Putamen (tissue), 1 donor: Measurements from ENCODE around the gene TNFRSF6B.
"Not testable (repeated sequence)": the region's sequence is repeated elsewhere in the genome, so short reads cannot be mapped to it uniquely, and the experiment has no call there.

Experiments
- DNase-seq: peaks from one replicate; pipeline ENCODE4 v3.0.0-alpha.2; 2016; ENCODE audit warnings: low spot score

TNFRSF6B gene

DNA sequence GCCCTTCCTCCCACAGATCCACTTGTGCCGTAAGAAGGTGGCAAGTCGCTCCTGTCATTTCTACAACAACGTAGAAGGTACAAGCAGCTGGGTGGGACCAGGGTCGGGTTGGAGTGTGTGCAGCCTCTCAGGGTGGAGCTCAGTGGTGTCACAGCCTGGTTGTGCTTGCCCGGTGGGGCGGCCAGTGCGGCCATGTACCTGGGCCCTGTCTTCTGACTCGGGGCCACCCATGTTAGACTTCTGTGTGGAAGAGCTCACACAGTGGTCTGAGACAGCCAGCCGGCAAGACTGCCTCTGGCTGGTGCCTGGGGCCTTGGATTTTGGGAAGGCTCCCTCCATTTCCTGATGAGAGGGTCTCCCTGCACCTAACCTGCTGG, 33.7 kb upstream of the TNFRSF6B start:
- no peak for DNase-seq

DNA sequence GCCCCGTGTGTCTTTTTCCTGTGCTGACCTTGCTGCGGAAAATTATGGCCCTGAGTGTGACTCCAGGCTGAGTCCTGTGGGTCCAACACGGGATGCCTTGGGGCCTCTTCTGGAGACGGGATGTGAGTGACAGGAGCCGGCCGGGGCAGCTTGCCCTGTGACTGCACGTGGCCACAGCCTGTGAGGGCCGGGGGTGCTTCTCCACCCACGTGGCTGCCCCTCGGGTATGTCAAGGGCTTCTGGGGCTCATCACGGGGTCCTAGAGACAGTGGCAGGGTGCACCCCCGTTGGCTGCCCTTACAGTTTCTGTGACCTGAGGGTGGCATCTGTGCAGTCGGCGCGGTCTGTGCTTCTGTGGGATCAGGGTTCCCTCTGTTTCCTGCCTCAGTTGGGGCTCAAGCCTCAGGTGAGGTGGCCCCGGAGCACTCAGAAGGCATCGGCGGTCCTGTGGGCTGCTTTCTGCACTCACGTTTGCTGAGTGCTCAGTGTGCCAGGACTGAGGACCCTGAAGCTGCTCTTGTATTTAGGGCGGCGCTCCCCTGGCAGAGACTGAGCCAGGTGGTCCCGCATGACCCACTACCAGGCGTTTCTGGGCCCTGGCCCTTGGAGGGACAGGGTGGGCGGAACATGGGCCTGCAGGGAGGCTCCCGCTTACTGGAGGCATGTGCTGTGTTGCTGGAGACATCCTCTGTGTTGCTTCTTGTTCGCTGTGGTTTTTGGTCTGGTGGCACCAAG, 33.0 kb upstream of the TNFRSF6B start:
- DNase-seq = no peak

DNA sequence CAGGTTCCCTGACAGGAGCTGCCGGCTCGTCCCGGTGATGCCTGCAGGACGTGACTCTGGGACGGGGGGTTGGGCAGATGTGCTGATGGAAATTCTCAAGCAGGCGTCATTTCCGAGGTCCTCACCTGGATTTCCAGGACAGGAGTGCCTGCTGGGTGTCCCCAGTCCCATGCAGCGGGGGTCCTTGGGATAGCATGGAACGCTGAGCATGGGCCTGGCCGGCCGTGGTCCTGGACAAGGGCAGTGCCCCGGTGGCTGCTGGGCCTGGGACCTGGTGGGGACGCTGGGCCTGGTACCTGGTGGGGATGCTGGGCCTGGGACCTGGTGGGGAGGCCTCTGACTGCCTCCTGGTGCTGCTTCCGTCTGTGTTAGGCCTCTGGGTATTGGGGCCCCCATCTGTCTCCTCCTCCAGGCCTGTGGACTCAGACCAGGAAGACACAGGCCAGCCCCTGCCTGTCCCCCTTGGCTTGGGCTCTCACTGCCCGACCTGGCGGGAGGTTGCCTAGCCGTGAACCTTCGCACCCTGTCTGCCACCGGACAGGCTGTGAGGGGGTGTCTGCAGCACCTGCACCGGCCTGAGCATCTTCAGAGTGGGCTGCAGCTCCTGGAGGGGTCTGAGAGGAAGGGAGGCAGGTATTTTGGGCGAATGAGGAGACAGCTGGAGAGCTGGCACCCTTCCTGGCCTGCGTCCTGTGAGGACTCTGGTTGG, 32.2 kb upstream of the TNFRSF6B start:
- DNase-seq = no peak

DNA sequence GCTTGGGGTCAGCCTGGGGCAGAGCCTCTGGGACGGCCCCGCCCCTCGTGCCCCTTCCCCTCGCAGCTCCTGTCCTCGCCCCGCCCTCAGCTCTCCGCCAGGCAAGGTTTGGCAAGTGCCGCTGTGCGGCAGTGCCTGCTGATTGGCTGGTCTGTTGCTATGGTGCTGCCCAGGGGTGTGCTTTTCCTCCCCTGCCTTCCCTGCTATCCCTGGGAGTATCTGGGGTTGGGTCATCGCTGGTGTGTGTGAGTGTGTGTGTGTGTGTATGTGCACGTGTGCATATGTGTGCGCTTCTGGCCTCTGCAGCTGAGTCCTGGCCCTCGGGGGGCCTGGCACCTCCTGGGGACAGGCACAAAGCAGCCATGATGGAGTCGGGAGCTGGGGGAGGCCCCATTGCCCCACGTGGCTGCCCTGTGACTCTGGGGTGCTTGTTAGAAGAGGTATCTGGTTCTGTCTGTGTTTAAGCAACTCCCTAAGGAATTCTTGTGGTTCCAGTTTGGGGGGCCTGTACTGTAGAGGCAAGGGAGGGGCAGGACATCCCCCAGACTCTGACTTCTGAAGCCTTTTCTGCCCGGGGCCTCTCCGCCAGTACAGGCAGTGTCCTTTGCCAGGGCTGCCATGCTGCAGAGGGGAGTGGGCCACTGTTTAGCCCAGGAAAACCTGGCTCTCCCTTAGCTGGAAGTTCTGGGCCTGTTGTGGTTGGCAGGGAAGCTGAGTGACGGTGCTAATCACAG, 31.4 kb upstream of the TNFRSF6B start:
- no peak for DNase-seq

DNA sequence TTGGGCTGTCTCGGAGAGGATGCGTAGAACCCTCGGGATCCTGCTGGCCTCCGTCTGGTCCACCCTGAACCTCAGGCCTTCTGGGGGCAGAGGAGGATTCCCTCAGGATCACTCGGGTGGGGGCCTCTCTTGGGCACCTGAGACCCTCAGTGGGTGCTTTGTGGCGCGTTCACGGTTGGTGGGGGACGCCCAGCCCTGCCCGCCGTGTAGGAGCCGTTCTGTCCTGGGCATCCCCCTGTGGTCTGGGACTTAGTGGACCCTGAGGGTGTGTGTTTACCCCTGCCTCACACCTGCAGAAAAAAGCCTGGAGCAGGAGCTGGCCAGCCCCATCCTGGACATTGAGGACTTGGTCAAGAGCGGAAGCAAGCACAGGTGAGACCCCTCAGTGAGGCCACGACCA, 30.7 kb upstream of the TNFRSF6B start:
- no peak for DNase-seq

DNA sequence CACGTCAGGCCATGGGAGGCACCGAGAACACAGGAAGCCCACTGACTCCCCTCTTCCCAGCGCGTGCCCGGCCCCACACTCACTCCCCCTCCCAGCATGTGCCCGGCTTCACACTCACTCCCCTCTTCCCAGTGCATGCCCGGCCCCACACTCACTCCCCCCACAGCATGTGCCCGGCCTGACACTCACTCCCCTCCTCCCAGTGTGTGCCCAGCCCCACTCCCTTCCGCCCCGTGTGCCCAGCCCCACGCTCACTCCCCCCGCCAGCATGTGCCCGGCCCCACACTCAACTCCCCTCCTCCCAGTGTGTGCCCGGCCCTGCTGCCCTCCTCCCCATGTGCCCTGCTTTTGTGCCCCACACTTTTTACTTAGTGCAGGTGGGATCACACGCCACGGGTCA, 28.6 kb upstream of the TNFRSF6B start:
- no peak for DNase-seq

DNA sequence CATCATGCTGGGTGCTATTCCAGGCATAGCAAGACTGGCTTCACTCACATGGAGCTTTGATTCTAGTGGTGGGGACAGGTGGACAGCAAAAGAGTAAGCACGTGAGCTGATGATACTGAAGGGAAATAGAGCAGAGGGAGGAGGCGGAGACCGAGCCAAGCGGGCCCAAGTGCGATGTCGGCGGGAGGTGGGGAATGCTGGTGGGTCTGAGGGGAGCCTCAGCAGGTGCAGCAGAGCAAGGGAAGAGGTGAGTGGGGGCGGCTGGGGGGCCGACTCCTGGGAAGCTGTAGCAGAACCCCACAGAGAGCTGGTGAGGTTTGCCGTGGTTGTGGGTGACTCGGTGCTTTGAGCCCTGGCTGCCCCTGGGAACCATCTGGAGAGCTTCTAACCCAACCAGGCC, 28.1 kb upstream of the TNFRSF6B start:
- no peak for DNase-seq

DNA sequence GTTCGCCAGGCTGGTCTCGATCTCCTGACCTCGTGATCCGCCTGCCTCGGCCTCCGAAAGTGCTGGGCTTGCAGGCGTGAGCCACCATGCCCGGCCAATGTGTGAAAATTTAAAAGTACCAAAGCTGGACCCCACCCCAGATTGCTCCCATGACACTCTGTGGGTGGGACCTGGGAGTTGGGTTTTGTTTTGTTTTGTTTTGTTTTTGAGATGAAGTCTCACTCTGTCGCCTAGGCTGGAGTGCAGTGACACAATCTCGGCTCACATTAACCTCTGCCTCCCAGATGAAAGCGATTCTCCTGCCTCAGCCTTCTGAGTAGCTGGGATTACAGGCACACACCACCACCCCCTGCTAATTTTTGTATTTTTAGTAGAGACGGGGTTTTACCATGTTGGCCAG, 24.8 kb upstream of the TNFRSF6B start:
- DNase-seq = not testable (repeated sequence)

DNA sequence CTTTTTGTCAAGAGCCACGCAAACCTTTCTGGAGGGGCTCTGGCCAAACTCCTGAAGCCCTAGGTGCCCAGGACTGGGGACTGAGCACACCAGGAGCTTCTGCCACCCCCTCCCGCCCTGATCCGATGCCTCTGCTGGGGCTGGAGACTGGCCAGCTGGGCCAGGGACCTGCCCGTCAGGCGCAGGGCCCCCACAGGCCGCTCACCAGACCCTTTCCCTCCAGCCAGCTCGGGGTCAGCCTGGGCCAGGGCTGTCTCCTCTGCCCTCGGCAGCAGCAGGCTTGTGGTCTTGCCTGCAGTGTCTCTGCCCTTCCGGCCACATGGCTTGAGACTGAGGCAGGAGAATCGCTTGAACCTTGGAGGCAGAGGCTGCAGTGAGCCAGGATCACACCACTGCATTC, 23.8 kb upstream of the TNFRSF6B start:
- DNase-seq = no peak

DNA sequence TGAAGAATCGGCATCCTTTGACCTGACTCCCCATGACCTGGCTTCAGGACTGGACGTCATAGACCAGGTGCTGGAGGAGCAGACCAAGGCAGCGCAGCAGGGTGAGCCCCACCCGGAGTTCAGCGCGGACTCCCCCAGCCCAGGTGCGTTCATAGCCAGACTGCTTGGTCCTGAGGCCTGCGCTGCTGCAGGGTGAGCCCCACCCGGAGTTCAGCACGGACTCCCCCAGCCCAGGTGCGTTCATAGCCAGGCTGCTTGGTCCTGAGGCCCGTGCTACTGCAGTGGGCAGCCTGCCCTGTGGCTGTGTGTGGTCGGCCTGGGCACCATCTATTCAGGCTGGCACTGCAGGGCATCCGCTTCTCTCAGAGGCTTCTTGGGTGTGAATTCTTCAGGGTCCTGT, 22.5 kb upstream of the TNFRSF6B start:
- no peak for DNase-seq

DNA sequence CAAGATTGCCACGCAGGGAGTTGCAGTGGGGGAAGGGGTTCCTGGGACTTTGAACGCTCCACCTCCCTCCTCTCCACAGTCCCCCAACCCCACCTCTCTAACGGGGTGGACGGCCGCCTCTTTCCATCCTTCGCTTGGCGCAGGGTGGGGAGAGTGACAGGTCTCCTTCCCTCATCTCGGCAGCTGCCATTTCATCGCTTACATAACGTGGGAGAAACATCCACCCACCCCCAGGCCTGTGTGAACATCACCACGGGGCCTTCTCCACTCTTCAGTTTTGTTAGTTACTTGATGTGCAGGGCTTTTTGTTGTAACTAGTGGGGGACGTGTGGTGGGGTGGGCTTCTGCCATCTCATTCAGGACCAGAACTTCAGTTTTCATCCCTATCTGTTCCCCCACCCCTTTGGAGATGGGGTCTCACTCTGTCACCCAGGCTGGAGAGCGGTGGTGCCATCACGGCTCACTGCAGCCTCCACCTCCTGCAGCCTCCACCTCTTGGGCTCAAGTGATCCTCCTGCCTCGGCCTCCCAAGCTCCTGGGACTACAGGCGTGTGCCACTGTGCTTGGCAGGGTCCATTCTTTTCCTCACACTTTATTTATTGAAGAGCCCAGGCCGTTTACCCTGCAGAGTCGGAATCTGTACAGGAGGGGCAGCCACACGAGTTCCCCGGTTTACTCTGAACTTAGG, 20.6 kb upstream of the TNFRSF6B start:
- no peak for DNase-seq

DNA sequence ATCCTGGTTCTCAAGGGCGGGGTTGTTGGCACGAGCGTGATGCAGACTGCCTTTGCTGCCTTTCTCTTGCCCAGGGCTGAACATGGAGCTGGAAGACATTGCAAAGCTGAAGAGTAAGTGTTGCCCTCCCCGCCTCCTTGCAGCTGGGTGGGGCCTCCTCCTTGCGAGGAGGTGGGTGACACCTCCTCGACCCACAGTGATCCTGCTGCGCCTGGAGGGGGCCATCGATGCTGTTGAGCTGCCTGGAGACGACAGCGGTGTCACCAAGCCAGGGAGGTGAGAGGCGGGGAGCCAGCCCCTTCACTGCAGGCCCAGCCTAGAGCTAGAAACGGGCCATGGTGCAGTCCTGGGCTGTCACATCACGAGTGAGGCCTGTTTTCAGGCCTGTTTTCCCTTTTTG, 18.4 kb upstream of the TNFRSF6B start:
- DNase-seq = no peak

DNA sequence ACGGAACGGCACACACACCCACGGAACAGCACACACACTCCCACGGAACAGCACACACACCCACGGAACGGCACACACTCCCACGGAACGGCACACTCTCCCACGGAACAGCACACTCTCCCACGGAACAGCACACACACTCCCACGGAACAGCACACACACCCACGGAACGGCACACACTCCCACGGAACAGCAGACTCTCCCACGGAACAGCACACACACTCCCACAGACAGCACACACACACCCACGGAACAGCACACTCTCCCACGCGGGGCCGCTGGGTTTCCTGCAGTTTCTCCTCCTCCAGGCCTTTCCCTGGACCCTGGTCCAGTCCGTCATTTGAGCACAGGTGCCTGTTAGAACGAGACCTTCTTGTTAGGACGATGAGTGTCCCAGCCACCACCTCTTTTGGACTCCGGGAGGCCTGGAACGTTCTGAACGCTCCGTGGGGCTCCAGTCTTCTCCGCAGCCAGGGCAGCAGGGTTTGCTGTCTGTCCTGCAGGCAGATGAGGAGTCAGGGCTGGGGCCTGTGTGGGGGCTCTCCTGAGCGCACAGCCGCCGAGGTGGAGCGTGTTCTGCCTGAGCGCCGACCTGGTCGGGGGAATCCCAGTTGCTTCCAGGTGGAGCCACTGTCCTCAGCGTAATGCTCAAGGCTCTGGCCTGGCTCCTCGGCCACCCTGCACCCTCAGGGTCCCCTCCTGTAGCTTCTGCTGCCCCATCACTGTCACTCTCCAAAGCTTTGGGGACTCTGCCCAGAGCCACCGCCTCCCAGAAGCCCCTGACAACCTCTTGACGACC, 17.6 kb upstream of the TNFRSF6B start:
- DNase-seq = no peak

DNA sequence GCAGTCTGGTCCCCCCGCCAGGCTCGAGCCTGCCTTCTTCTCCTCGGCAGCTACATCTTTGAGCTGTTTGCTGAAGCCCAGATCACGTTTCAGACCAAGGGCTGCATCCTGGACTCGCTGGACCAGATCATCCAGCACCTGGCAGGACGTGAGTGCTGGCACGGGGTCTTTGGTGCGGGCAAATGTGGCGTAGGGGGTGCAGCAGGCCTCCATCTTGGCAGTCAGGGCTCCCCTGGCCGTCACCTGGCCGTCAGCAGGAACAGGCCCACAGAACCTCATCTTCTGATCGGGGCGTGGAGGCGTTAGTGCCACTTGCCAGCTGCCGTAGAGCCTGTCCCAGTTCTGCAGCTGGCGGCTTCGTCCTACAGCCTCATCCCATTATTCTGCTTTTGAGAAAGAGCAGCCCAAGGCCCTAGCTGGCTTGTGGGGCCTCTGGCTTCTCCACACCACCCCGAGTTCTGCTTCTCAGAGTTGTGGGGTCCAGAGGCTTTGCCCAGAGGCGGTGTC, 16.6 kb upstream of the TNFRSF6B start:
- DNase-seq = no peak

DNA sequence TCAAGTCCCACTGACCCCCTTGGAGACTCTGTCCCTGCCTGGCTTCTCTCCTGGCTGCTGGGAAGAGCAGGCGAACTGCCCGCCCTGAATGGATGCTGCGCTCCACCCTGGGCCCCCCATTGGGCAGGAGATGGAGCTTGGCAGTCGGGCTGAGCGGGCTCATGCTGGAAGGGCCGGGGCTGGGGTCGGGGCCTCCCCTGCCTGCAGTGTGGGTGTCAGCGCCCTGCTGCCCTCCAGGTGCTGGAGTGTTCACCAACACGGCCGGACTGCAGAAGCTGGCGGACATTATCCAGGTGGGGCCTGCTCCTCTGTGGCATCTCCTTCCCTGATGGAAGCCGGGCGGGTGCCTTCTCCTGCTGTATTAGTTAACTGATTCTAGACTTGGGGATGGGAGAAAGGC, 16.0 kb upstream of the TNFRSF6B start:
- DNase-seq = no peak

DNA sequence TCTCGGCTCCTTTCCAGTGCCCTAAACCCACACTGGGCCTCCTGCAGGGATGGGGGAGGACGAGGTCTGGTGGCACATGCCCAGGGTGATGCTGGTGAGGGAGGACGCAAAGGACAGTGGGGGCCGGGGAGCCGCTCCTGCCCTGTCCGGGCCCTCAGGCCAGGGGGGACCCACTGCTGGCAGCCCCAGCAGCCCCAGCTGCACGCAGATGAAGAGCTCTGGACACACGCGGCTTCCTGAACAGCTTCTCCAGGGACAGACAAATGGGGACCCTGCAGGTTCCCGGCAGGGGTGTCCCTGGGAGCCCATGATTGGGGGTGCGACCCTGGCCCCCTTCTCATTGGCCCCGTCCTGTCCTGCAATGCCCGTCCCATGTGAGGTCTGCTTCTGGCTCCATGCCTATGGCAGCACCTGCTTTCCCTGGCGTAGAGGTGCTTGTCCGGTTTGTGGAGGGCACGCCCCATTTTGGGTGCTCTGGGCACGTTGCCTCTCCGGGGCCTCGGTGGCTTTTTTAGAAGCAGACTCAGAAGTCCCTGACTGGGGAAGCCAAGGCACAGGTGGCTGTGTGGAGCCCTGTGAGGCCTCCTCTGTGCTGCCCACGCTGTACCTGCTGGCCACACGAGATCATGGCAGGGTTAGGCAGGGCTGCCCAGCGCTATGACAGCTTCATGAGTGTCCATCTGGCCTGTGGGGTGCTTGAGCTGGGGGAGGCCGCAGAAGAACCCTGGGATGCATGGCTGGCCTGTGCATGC, 15.4 kb upstream of the TNFRSF6B start:
- no peak for DNase-seq

DNA sequence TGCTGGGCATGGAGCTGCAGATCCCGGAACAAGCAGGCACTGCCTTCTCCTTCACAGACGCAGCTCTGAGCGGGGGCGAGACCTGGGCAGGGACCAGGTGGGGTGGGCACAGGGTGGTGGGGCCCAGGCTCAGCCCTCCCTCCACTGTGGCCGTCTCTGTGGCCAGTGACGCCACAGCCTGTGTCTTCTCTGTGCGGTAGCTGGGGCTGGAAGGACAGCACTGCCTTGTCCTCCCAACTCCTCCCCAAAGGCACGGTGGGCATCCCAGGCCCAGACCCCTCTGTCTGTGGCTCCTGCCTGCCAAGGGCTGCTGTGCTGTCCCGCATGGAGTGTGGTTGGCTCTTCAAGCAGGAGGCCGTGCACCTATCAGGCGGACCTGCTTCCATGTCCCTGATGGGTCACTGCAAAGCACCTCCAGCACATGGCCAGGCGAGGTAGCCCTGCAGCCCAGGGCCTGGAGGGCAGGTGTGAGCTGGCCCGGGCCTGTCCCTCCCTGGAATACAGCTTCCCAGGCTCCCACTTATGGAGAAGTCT, 14.8 kb upstream of the TNFRSF6B start:
- no peak for DNase-seq

DNA sequence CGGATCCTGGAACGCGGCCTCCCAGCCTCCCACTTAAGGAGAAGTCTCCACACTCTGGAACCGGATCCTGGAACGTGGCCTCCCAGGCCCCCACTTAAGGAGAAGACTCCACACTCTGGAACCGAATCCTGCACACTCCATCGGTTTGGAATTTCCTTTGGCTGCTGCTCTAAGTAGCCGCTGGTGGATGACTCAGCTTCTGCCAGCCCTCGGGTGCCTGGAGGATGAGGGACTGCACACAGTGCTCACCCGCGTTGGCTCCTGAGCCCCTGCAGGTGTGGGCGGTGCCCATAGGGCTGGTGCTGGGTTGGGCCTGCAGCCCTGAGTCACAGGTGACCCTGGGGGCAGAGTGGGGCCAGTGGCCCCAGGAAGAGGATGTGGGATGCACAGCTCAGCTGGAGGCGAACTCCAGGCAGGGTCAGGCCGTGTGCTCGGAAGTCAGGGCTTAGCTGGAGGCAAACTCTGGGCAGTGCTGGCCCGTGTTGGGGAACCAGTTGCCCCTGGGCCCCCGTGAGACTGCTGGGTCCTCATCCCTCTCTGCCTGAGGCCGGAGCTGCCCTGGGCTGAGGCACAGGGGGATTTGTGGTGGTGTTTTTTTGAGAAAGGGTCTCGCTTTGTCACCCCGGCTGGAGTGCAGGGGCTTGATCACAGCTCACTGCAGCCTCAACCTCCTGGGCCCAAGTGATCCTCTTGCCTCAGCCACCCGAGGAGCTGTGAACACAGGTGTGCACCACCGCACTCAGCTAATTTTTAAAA, 13.9 kb upstream of the TNFRSF6B start:
- DNase-seq = no peak

DNA sequence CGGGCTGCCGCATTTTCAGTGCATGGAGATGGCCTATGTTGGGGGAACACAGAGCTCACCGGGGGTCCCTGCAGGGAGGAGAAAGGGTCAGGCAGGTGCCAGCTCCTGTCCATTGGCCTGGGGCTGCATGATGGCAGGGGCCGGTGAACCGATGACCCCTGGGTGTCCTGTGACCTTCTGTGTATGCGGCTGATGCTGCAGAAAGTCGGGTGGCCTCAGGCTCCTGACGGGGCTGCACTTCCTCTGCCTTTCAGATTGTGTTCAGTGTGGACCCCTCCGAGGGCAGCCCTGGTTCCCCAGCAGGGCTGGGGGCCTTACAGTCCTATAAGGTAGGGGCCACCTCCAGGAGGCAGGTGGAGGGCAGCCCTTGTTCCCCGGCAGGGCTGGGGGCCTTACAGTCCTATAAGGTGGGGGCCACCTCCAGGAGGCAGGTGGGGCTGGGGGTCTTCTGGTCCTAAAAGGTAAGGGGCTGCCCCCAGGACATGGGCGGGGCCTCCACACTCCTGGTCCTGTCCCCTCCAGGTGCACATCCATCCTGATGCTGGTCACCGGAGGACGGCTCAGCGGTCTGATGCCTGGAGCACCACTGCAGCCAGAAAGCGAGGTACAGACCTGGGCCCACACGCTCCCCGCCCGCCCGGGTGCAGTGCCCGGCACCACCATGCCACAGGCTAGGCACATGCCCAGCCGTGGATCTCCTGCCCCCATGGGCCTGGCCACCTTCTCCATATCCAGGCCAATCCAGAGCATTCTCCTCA, 11.0 kb upstream of the TNFRSF6B start:
- no peak for DNase-seq
